Ectodermal cell (in vitro differentiated cells): ENCODE data around the gene OR5K4.

ENCODE experiments used
- H3K27ac ChIP-seq: 2 replicates; pipeline ENCODE4 v1.7.0; 2013; ENCODE audit warnings: mild to moderate bottlenecking, low read depth, low read length; ENCODE audit not compliant: insufficient read depth, poor library complexity, severe bottlenecking
- H3K27me3 ChIP-seq: 2 replicates; pipeline ENCODE4 v1.7.0; 2013; ENCODE audit warnings: mild to moderate bottlenecking, low read length; ENCODE audit not compliant: insufficient read depth, control insufficient read depth, poor library complexity, severe bottlenecking
- H3K36me3 ChIP-seq: one replicate; pipeline ENCODE4 v1.7.0; 2013; ENCODE audit warnings: low read length; ENCODE audit not compliant: control insufficient read depth, insufficient read depth
- H3K4me1 ChIP-seq: one replicate; pipeline ENCODE4 v1.7.0; 2013; ENCODE audit warnings: low read length; ENCODE audit not compliant: control insufficient read depth, insufficient read depth
- H3K4me3 ChIP-seq: 2 replicates; pipeline ENCODE4 v1.7.0; 2013; ENCODE audit warnings: low read depth, low read length, control low read depth; ENCODE audit not compliant: insufficient read depth
- H3K9me3 ChIP-seq: 2 replicates; pipeline ENCODE4 v1.7.0; 2013; ENCODE audit warnings: mild to moderate bottlenecking, low read length, moderate library complexity; ENCODE audit not compliant: control insufficient read depth
- WGBS, 2 experiments: methylation state at CpG; one replicate each; pipeline ENCODE4 v1.1.7; 2013; ENCODE audit warnings: missing lambda C conversion rate in 2 of 2; 5-methylcytosine and 5-hydroxymethylcytosine counted together

Gene OR5K4

GRCh38 chr3:98333989-98334606 lies 19.6 kb upstream of the OR5K4 start:
- H3K36me3 ChIP-seq, result no peaks in the 10 kb centered on the region
- H3K27ac ChIP-seq, result no peak overlapping the region
- H3K9me3 ChIP-seq, result no peaks in the 10 kb centered on the region
- H3K4me3 ChIP-seq, result no peak overlapping the region
- 91 to 93% methylated on average over 3 of the region's 3 CpGs for WGBS, 2 experiments
- no peaks in the 10 kb centered on the region for H3K27me3 ChIP-seq
- H3K4me1 ChIP-seq, result no peaks in the 10 kb centered on the region

- H3K9me3 ChIP-seq, result no peaks in the 10 kb centered on the region
- no peaks in the 10 kb centered on the region for H3K36me3 ChIP-seq
- no peak overlapping the region for H3K4me3 ChIP-seq
- H3K27ac ChIP-seq, result no peak overlapping the region
- no peaks in the 10 kb centered on the region for H3K4me1 ChIP-seq
- H3K27me3 ChIP-seq, result no peaks in the 10 kb centered on the region
- WGBS, 2 experiments, result 96 to 100% methylated on average over 1 of the region's 1 CpG
These were observed 14.6 kb upstream of the OR5K4 start for GRCh38 chr3:98339031-98339430.

GRCh38 chr3:98341758-98342157 lies 11.9 kb upstream of the OR5K4 start:
- Histone ChIP-seq H3K4me3 (no peak overlapping the region), H3K27ac (no peak overlapping the region), H3K27me3 (no peaks in the 10 kb centered on the region), H3K4me1 (no peaks in the 10 kb centered on the region), H3K9me3 (no peaks in the 10 kb centered on the region), H3K36me3 (no peaks in the 10 kb centered on the region)
- WGBS, 2 experiments, result 94% methylated on average over 5 to 6 of the region's 6 CpGs

- H3K4me1 ChIP-seq, result no peaks in the 10 kb centered on the region
- H3K9me3 ChIP-seq, result no peaks in the 10 kb centered on the region
- H3K36me3 ChIP-seq, result no peaks in the 10 kb centered on the region
- no peaks in the 10 kb centered on the region for H3K27me3 ChIP-seq
- WGBS, 2 experiments, result 62 to 66% methylated on average over 11 to 13 of the region's 13 CpGs
- H3K27ac ChIP-seq, result no peak overlapping the region
- no peak overlapping the region for H3K4me3 ChIP-seq
These were observed 9.8 kb upstream of the OR5K4 start for GRCh38 chr3:98343647-98344507.

- Histone ChIP-seq H3K4me1 (no peaks in the 10 kb centered on the region), H3K27ac (no peak overlapping the region), H3K36me3 (no peaks in the 10 kb centered on the region), H3K9me3 (no peaks in the 10 kb centered on the region), H3K27me3 (no peaks in the 10 kb centered on the region), H3K4me3 (no peak overlapping the region)
- WGBS, 2 experiments, result 100% methylated on average over 1 of the region's 3 CpGs; no CpG with 5 or more reads in 1 of the 2 experiments
These were observed 3.6 kb upstream of the OR5K4 start for GRCh38 chr3:98350082-98350481.

GRCh38 chr3:98359250-98359649 lies 5.6 kb downstream of the OR5K4 start:
- Histone ChIP-seq H3K27ac (no peak overlapping the region), H3K4me3 (no peak overlapping the region), H3K36me3 (no peaks in the 10 kb centered on the region), H3K4me1 (no peaks in the 10 kb centered on the region), H3K9me3 (no peaks in the 10 kb centered on the region), H3K27me3 (no peaks in the 10 kb centered on the region)

- WGBS, 2 experiments, result 35 to 59% methylated on average over 1 of the region's 1 CpG
- no peak overlapping the region for H3K27ac ChIP-seq
These were observed 6.5 kb downstream of the OR5K4 start for GRCh38 chr3:98359993-98360675.

GRCh38 chr3:98360681-98361080 lies 7.0 kb downstream of the OR5K4 start:
- WGBS, 2 experiments, result 97 to 98% methylated on average over 3 of the region's 3 CpGs
- no peaks in the 10 kb centered on the region for H3K9me3 ChIP-seq
- no peak overlapping the region for H3K4me3 ChIP-seq
- H3K4me1 ChIP-seq, result no peaks in the 10 kb centered on the region
- H3K27me3 ChIP-seq, result no peaks in the 10 kb centered on the region
- no peaks in the 10 kb centered on the region for H3K36me3 ChIP-seq
- H3K27ac ChIP-seq, result no peak overlapping the region

More at GRCh38 chr3:98359993-98360675, 6.5 kb downstream of the OR5K4 start:
- H3K27me3 ChIP-seq, result no peaks in the 10 kb centered on the region
- no peaks in the 10 kb centered on the region for H3K36me3 ChIP-seq
- H3K9me3 ChIP-seq, result no peaks in the 10 kb centered on the region
- H3K4me1 ChIP-seq, result no peaks in the 10 kb centered on the region
- no peak overlapping the region for H3K4me3 ChIP-seq

- no peak overlapping the region for H3K27ac ChIP-seq
- H3K4me3 ChIP-seq, result no peak overlapping the region
- no peaks in the 10 kb centered on the region for H3K36me3 ChIP-seq
- no peaks in the 10 kb centered on the region for H3K4me1 ChIP-seq
- no peaks in the 10 kb centered on the region for H3K9me3 ChIP-seq
- H3K27me3 ChIP-seq, result no peaks in the 10 kb centered on the region
- 88 to 92% methylated on average over 2 of the region's 2 CpGs for WGBS, 2 experiments
These were observed 7.6 kb downstream of the OR5K4 start for GRCh38 chr3:98361289-98361688.
